Stimulated activated effector memory CD8-positive, alpha-beta T cell treated with anti-CD3 and anti-CD28 coated beads, Interleukin-12 subunit alpha, Interleukin-12 subunit beta, amount 100 ng/mL, for 72 hours (primary cell): Measurements from ENCODE around the gene SH2D2A.

Experiments used
- ATAC-seq: fragments of 150-1000 bp; cut with Tn5 transposase; 2 replicates; pipeline ENCODE4 v1.10.0; 2021
- DNase-seq, 2 donors: peaks; one replicate each; pipeline ENCODE4 v3.0.0; 2021 to 2022; ENCODE audit warnings: low spot score in 2 of 2
- H3K27ac Mint-ChIP-seq: one replicate; pipeline ENCODE4 v1.8.0; 2022; ENCODE audit warnings: mild to moderate bottlenecking, mixed read lengths
- H3K36me3 Mint-ChIP-seq: one replicate; pipeline ENCODE4 v1.8.0; 2022; ENCODE audit warnings: mild to moderate bottlenecking, mixed read lengths
- H3K4me1 Mint-ChIP-seq: one replicate; pipeline ENCODE4 v1.8.0; 2022; ENCODE audit warnings: mixed read lengths
- H3K4me3 Mint-ChIP-seq: one replicate; pipeline ENCODE4 v1.8.0; 2022; ENCODE audit warnings: mild to moderate bottlenecking, mixed read lengths
- H3K9me3 Mint-ChIP-seq: one replicate; pipeline ENCODE4 v1.8.0; 2022; ENCODE audit warnings: mixed read lengths

Gene SH2D2A

DNA sequence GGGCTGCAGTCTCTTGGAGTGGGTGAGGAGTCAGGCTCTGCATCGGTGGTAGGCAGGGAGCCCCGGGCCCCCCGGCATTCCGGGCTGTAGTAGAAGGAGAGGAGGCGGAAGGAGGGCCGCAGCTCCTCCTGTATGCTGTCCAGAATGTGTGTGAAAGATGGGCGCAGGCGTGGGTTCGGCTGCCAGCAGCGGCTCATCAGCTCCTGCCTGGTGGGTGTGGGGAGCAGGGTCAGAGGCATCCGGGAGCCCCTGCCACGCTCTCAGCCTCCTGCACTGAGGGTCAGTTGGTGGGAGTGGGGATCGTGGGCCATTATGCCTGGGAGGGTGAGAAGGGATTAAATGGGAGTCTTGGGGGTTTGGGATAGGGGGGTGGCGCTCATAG lies 24.2 kb upstream of the SH2D2A start:
- Mint-ChIP-seq H3K9me3 (no peaks in the 10 kb centered on the region), H3K27ac (no peak overlapping the region), H3K4me1 (peaks cover 46% of the 10 kb centered on the region), H3K36me3 (no peaks in the 10 kb centered on the region), H3K4me3 (no peak overlapping the region)
- ATAC-seq (no peak), DNase-seq (no peak)

DNA sequence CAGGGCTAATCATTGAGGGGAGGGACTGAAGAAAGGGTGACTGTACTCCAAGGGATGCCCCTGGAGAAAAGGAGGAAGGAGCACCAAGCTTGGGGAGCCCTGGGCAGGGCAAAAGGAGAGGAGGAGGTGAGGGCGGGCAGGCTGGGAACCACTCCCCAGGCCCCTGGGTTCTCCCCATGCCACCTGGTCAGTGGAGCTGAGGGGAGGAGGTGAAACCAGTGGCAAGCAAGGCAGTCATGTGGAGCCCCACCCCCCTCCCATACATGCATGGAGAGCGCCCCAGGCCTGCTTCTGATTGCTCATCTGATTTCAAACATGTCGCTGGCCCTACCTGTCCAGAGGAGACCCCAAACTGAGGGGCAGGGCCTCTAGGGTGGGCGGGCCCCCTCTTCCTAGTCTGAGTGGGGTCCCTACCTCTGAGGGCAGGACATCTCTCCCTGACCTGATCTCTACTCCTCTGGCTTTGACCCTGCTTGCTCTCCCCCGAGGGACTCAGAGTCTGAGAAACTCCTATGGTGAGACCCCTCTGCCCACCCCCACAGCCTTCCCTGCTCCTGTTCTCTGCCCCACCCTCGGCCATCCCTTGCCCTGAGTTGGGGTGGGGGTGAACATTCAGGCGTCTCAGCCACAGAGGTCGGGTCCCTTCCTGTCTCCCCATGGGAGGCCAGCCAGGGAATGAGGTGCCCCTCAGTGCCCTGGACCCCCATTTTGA lies 23.7 kb upstream of the SH2D2A start:
- H3K9me3 Mint-ChIP-seq: no peaks in the 10 kb centered on the region
- H3K4me3 Mint-ChIP-seq: no peak overlapping the region
- DNase-seq (no peak), ATAC-seq (no peak)
- no peaks in the 10 kb centered on the region for H3K36me3 Mint-ChIP-seq
- peaks cover 49% of the 10 kb centered on the region for H3K4me1 Mint-ChIP-seq
- no peak overlapping the region for H3K27ac Mint-ChIP-seq

DNA sequence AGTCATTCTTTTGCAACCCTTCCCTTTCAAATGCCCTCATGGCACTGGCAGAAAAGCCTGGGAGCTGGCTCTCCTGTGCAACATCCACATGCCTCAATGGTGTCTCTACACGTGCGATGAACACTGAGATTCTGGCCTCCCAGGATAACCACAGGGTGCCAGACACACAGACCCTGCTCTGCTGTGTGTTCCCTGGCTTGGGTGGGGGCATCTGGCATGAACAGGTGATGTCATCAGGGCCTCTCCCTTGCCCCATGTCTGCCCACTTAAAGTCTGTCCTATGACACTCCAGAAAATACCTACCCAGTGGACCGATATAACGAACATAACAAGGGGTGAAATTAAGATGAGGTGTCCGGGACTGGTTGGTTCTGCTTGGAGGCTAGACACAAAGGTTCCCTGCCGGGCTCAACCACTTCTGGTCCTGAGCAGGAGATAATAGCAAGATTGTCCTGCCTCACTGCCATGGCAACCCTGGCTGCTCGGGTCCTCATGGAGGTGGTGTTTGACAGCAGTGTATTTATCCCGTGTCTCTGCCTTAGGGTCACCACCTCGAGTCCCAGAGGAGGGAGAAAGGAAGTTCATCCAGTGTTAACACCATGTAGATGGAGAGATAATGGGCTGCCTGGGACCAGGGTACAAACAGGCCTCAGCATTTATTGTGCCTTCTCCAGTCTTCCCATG lies 22.9 kb upstream of the SH2D2A start:
- DNase-seq (no peak), ATAC-seq (no peak)
- Mint-ChIP-seq H3K27ac (peak overlapping the region; percentile 20), H3K9me3 (no peaks in the 10 kb centered on the region), H3K4me1 (peaks cover 46% of the 10 kb centered on the region), H3K36me3 (no peaks in the 10 kb centered on the region), H3K4me3 (no peak overlapping the region)

DNA sequence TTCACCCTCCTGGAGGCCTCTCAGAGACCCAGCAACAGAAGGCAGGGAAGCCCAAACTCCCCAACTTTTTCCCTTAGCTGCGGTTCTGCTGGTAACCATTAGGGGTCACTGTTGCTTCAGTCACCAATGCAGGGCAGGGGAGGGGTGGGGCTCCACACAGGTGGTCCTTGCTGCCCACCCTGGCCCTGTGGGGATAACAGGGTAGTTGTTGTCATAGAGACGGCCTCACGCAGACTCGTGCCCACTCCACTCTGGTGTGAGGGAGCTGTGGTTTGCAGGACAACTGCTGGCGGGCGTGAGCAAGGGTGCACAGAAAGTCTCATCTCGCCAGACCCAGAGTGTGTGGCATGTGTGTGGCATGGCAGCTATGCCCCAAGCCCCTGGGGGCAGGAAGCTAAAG lies 22.3 kb upstream of the SH2D2A start:
- Mint-ChIP-seq H3K4me3 (no peak overlapping the region), H3K36me3 (no peaks in the 10 kb centered on the region), H3K27ac (peak overlapping the region; percentile 84), H3K4me1 (peaks cover 48% of the 10 kb centered on the region), H3K9me3 (no peaks in the 10 kb centered on the region)
- ATAC-seq: peak; percentile 36
- peak; percentile 55 to 81 for DNase-seq

DNA sequence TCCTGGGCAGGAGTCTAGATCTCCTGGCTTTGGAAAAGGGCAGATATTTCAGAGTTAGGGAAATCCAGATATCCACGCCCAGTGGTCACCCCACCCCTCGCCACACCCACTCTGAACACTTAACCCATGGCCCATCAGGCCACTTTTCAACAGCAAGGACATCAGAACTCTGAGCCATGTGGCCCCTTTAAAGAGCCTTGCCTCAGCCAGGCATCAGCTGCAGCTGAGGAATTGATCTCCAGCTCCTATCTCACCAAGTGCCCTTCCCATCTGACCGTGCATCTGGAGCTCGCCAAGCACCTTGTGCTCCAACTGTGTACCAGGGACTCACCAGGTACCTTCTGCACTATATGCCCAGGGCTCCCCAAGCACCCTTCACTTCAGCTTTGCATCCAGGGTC lies 20.2 kb upstream of the SH2D2A start:
- H3K9me3 Mint-ChIP-seq: no peaks in the 10 kb centered on the region
- DNase-seq: no peak
- peak overlapping the region; percentile 81 for H3K27ac Mint-ChIP-seq
- ATAC-seq: no peak
- peak overlapping the region; percentile 49 for H3K4me3 Mint-ChIP-seq
- no peaks in the 10 kb centered on the region for H3K36me3 Mint-ChIP-seq
- peaks cover 56% of the 10 kb centered on the region for H3K4me1 Mint-ChIP-seq

DNA sequence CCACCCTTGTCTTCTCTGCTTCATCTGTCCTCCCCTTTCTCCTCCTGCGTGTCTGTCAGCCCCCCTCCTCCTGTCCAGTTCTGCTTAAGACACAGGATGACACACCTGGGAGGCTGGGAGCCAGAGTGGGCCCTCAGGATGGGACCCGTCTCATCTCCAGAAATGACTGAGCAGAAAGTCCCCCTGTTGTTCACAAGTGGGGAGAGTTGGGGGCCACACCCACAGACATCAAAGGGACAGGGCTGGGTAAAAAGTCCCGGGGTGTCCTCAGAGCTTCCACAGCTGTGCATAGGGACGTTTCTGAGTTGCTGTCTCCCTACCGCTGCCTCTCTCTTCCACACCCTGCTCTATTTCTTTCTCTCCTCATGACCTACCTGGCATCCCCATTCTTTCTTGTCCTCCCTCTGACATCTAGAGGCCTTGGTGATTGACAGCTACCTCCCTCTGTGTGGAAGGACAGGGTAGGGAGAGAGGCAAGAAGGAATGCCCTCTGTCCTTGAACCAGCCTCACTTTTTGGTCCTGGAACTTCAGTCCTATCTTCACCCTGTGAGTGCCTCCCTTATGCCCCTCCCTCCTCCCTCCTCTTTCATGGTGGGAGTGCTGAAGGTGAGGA lies 19.5 kb upstream of the SH2D2A start:
- Mint-ChIP-seq H3K27ac (peak overlapping the region; percentile 81), H3K4me3 (peak overlapping the region; percentile 49), H3K36me3 (no peaks in the 10 kb centered on the region), H3K9me3 (no peaks in the 10 kb centered on the region), H3K4me1 (peaks cover 56% of the 10 kb centered on the region)
- DNase-seq (peak in 1 of 2 donors; percentile 74), ATAC-seq (peak; percentile 82)

DNA sequence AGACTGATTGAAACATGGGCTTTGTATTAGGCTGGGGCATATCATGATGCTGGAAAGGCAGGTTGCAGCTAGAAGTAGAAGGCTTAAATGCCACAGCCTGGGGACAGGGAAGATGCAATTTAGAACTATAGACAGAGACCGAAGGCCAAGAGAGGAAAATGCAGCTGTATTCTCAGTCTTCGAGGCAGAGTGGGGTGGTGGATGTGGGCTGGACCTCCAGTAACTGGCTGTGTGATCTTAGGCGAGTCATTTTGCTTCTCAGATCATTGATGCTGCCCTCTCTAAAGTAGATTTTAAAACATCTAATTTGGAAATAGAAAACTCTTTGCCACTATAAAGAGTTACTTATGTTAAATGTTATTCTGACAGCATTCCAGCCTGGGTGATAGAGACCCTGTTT lies 17.7 kb upstream of the SH2D2A start:
- ATAC-seq (peak; percentile 53), DNase-seq (no peak)
- H3K36me3 Mint-ChIP-seq: no peaks in the 10 kb centered on the region
- H3K4me1 Mint-ChIP-seq: peaks cover 51% of the 10 kb centered on the region
- H3K4me3 Mint-ChIP-seq: no peak overlapping the region
- H3K27ac Mint-ChIP-seq: peak overlapping the region; percentile 38
- no peaks in the 10 kb centered on the region for H3K9me3 Mint-ChIP-seq

DNA sequence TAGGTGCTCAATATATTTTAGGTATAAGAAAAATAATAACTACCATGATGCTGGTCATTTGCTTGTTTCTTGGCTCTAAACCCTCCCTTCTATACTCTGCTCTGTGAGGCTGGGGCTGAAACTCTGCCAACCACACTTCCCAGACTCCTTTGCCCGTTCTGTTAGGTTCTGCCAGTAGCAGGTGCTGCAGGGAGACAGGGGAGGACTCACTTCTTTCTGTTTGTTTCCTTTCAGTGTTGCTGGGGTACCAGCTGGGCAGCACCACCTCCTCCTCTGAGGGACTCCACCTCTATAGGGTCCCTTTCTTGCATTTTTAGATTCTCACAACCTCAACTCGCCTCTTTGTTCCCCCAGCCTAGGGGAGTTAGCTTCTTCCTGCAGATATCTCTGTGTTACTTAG lies 17.0 kb upstream of the SH2D2A start:
- no peak for DNase-seq

DNA sequence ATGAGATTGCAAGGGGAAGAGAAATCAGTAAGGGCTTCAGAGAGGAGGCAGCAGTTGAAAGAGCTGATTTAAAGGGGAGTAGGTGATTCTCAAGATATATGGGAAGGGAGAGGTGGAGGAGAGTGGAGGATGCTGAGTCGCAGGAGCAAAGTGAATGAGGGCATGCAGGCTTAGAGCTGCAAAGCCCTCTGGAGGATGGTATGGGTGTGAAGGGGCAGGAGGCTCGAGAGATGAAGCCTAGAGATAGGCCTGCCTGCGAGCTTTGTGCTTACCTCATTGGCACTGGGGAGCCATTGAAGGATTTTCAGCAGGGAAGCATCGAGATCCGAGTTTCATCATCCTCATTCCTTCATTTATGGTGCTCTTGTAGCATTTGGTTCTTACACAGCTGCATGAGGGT lies 15.8 kb upstream of the SH2D2A start:
- H3K36me3 Mint-ChIP-seq: no peaks in the 10 kb centered on the region
- H3K4me1 Mint-ChIP-seq: peaks cover 52% of the 10 kb centered on the region

More for the DNA sequence above, 17.0 kb upstream of the SH2D2A start:
- Mint-ChIP-seq H3K27ac (peak overlapping the region; percentile 38), H3K9me3 (no peaks in the 10 kb centered on the region), H3K36me3 (no peaks in the 10 kb centered on the region), H3K4me1 (peaks cover 50% of the 10 kb centered on the region), H3K4me3 (no peak overlapping the region)
- peak; percentile 16 for ATAC-seq

DNA sequence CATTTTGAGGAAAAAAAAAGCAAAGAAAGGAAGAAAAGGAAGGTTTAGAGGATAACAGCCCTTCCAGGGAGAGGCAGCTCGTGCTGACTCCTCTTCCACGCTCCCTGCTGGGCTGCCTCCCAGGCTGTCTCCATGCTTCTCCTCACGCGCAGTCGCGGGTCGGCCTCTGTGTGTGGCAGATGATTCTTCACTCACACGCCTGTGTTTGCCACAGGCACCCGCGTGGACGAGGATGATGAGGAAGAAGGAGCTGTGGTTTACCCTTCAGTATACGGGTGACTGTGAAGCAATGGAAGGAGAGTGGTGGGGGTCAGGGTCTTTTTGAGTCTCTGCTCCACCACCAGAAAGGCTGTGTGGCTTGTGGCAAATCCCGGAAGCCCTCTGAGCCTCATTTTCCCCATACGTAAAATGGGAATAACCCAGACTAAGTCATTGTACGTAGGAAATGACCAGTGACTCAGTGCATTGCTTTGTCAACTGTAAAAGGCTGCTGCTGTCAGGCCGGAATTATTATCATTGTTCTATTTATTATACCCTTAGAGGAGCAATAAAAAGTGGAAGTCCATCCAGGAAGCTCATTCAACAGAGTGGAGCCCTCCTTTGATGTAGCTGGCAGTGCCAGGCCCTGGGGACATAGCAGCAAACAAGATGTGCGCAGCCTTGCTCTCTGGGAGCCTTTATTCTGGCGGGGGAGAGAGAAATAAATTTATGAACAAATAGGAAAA lies 11.9 kb upstream of the SH2D2A start:
- no peak for DNase-seq
- H3K4me1 Mint-ChIP-seq: peaks cover 17% of the 10 kb centered on the region

More for the DNA sequence above, 15.8 kb upstream of the SH2D2A start:
- no peak overlapping the region for H3K27ac Mint-ChIP-seq
- DNase-seq: no peak
- no peak overlapping the region for H3K4me3 Mint-ChIP-seq
- no peak for ATAC-seq
- no peaks in the 10 kb centered on the region for H3K9me3 Mint-ChIP-seq

DNA sequence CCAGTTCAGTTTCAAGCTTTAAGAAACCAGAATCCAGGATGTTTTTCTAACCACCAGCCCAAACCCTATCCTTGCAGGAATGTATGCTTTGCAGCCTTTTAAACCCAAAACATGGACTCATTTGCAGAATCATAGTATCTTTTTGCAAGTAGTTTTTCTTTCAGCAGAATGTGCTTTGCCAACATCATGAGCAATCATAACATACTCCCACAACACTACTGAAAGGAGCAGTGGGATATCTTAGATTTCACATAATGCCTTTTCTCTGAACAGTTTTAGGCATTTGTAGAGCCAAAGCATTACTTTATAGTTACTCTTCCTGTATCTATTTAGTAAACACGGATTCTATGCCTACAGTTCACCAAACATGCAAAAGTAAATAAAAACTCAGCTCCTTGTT lies 10.0 kb upstream of the SH2D2A start:
- Mint-ChIP-seq H3K9me3 (no peaks in the 10 kb centered on the region), H3K4me3 (no peak overlapping the region), H3K36me3 (no peaks in the 10 kb centered on the region), H3K27ac (no peak overlapping the region), H3K4me1 (peaks cover 27% of the 10 kb centered on the region)
- ATAC-seq (no peak), DNase-seq (no peak)

More for the DNA sequence above, 11.9 kb upstream of the SH2D2A start:
- H3K4me3 Mint-ChIP-seq: no peak overlapping the region
- peak overlapping the region; percentile 23 for H3K27ac Mint-ChIP-seq
- no peaks in the 10 kb centered on the region for H3K36me3 Mint-ChIP-seq
- no peak for ATAC-seq
- H3K9me3 Mint-ChIP-seq: no peaks in the 10 kb centered on the region

DNA sequence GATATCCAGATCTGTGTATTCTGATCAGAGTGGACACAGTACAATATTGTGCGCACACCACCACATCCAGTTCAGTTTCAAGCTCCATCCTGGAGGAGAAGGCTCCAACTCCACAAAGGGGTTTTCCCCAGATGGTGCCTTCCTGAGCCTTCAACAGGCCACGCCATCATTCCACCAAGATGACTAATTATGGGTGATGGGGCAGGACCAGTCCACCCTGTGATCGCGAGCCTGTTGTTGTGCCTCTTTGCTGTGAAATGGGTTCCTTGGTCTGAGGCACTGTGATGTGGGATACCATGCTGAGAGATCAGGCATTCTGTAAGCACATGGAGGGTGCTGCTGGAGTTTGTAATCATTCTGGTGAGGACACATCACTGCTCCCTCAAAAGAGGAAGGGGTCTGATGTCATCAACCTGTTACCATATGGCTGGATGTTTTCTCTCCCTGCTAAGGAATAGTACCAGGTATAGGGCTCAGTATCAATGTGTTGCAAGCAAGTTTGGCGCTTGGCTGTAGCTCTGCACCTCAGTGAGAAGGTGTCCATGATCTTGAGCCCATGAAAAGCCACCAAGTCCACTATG lies 6.7 kb upstream of the SH2D2A start:
- Mint-ChIP-seq H3K4me3 (no peak overlapping the region), H3K4me1 (peaks cover 34% of the 10 kb centered on the region), H3K27ac (peak overlapping the region; percentile 86), H3K9me3 (no peaks in the 10 kb centered on the region), H3K36me3 (no peaks in the 10 kb centered on the region)
- DNase-seq (no peak), ATAC-seq (no peak)

DNA sequence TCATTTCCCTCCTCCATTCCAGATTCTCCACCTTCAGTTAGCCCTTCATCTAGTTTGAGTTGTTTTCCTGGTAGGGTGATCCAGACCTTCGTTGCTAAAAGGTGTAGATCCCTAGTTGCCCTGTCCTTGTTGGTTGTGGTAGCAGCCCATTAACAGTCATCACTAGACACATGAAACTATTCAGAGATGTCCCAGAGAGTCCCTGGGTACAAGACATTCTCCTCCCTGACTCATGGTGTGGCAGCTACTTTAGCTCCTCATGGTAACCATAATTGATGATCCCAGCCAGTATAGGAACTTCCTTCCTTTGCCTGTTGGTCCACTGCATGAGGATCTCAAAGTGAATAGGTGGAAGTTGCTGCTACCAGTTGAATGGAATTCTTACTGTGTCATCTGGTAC lies 6.0 kb upstream of the SH2D2A start:
- ATAC-seq: peak; percentile 43
- DNase-seq: no peak
- Mint-ChIP-seq H3K4me1 (peaks cover 38% of the 10 kb centered on the region), H3K36me3 (no peaks in the 10 kb centered on the region), H3K4me3 (no peak overlapping the region), H3K9me3 (no peaks in the 10 kb centered on the region), H3K27ac (peak overlapping the region; percentile 86)

DNA sequence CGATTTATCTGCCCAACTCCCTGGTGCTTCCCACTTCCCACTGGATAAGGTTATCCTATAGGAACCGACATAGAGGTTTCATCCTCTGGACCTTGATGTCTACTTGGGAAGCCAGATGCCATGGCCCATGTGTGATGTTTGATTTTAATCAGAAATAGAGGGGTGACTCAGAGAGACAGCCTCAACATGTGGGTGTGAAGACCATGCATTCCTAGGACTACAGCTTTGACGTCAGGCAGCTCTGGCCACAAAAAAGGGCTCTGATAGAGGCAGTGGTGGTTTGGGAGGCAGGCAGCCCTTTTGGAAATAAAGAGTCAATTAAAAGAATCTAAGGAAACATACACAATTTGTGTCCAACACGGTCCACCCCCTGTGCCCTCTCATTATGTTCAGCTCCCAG lies 5.2 kb upstream of the SH2D2A start:
- H3K4me1 Mint-ChIP-seq: peaks cover 43% of the 10 kb centered on the region
- H3K27ac Mint-ChIP-seq: peak overlapping the region; percentile 86
- H3K4me3 Mint-ChIP-seq: peak overlapping the region; percentile 39
- peaks cover 5% of the 10 kb centered on the region for H3K36me3 Mint-ChIP-seq
- ATAC-seq (peak; percentile 95), DNase-seq (peak in 1 of 2 donors; percentile 72)
- no peaks in the 10 kb centered on the region for H3K9me3 Mint-ChIP-seq

DNA sequence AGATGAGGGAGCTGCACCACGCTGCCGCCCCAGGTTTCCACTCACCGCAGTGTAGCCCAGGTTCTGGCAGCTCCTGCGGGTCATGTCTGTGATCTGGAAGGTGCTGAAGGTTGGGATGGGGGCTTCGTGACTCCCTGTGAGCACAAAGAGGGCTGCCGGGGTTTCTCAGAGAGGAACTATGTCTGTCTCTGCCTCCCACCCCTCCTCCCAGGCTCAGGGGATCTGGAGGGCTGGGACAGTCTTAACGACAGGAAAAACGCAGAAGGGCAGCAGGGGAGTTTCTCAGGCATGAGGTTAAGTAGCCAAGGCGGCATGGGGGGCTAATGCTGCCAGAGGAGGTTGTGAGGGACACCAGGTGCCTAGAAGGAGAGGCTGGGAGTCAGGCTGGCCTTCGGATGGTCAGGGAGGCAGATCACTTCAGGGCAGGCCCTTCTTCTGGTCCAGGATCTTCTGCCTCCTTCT lies 656 bp downstream of the SH2D2A start:
- Mint-ChIP-seq H3K4me3 (peak overlapping the region; percentile 90), H3K27ac (peak overlapping the region; percentile 99), H3K36me3 (peaks cover 63% of the 10 kb centered on the region), H3K9me3 (no peaks in the 10 kb centered on the region), H3K4me1 (peaks cover 68% of the 10 kb centered on the region)
- DNase-seq (peak in 1 of 2 donors; percentile 71), ATAC-seq (no peak)
